B cell (primary cell): ENCODE results near the gene PACSIN2. TPM values are rescaled to one million over a fixed set of nuclear protein-coding genes. Genes with fewer than 3 reads are reported as not detected.
A peak's percentile ranks its signal among the peaks of the same experiment; 100 is the strongest.

Experiments
- ATAC-seq: fragments of 200-7000 bp; cut with Tn5 transposase; one replicate; pipeline ENCODE4 v1.10.0; 2021; ENCODE audit warnings: low read depth, mild to moderate bottlenecking, moderate number of reproducible peaks, moderate library complexity
- CTCF ChIA-PET: fragments of 350-600 bp; sonication (Branson Sonifier 250); formaldehyde crosslinking; loops from one replicate; lab custom pipeline; 2021; ENCODE audit warnings: antibody characterized with exemption, inconsistent platforms; lab: Charles Lee
- POLR2A ChIA-PET: fragments of 350-600 bp; sonication (Branson Sonifier 250); formaldehyde crosslinking; loops from one replicate; lab custom pipeline; 2021; ENCODE audit warnings: antibody characterized with exemption; lab: Charles Lee
- DNase-seq: peaks from one replicate; pipeline ENCODE4 v3.0.0; 2013
- H2AFZ ChIP-seq: 2 replicates; pipeline ENCODE4 v1.6.1; 2012; ENCODE audit warnings: mild to moderate bottlenecking, low read depth, low read length; ENCODE audit not compliant: insufficient read depth, poor library complexity, severe bottlenecking
- H3K27ac ChIP-seq, 2 donors: 1 replicate in 1 of 2; 2 replicates in 1 of 2; pipeline ENCODE4 v1.5.1; 2012 to 2013; ENCODE audit warnings: low read length in 2 of 2, mild to moderate bottlenecking in 2 of 2, moderate library complexity in 1 of 2
- H3K27me3 ChIP-seq, 4 experiments: fragments of 200-600 bp in 1 of 4; sonication (generic) in 1 of 4; replicated peaks in 1 of 4; 1 replicate in 2 of 4; 2 replicates in 2 of 4; pipeline versions ENCODE4 v1.6.1 to v1.7.0; 2013 to 2016; ENCODE audit warnings: low read length in 3 of 4, mild to moderate bottlenecking in 2 of 4, mixed read lengths in 1 of 4, moderate library complexity in 1 of 4; ENCODE audit not compliant: insufficient read depth in 4 of 4, control insufficient read depth in 3 of 4; ENCODE audit errors: control extremely low read depth in 1 of 4
- H3K36me3 ChIP-seq, 2 experiments: replicated peaks in 1 of 2; 1 replicate in 1 of 2; 2 replicates in 1 of 2; pipeline versions ENCODE4 v1.6.1 to v1.7.1; 2013; ENCODE audit warnings: low read length in 1 of 2; ENCODE audit not compliant: insufficient read depth in 2 of 2, control insufficient read depth in 1 of 2; ENCODE audit errors: control extremely low read depth in 1 of 2, extremely low read depth in 1 of 2
- H3K4me1 ChIP-seq, 2 donors: fragments of 200-600 bp in 1 of 2; sonication (generic) in 1 of 2; 1 replicate in 1 of 2; 2 replicates in 1 of 2; pipeline versions ENCODE4 v1.5.1 to v1.6.1; 2013 to 2017; ENCODE audit warnings: low read length in 2 of 2; ENCODE audit not compliant: control insufficient read depth in 2 of 2, insufficient read depth in 2 of 2
- H3K4me2 ChIP-seq: replicated peaks from 2 replicates; pipeline ENCODE3; 2012; ENCODE audit warnings: mild to moderate bottlenecking, low read depth, low read length; ENCODE audit not compliant: poor library complexity, severe bottlenecking
- H3K4me3 ChIP-seq, 5 experiments: fragments of 200-600 bp in 1 of 5; sonication (generic) in 1 of 5; 1 replicate in 3 of 5; 2 replicates in 2 of 5; pipeline versions ENCODE4 v1.5.1 to v1.7.0; 2011 to 2016; ENCODE audit warnings: low read length in 4 of 5, mild to moderate bottlenecking in 4 of 5, low read depth in 2 of 5, control low read depth in 1 of 5, moderate library complexity in 1 of 5; ENCODE audit not compliant: insufficient read depth in 1 of 5; ENCODE audit errors: control extremely low read depth in 1 of 5, extremely low read depth in 1 of 5
- H3K79me2 ChIP-seq: fragments of 200-600 bp; sonication (generic); one replicate; pipeline ENCODE4 v1.6.0; 2016; ENCODE audit warnings: low read length; ENCODE audit not compliant: control insufficient read depth, insufficient read depth
- H3K9ac ChIP-seq: fragments of 200-600 bp; sonication (generic); 2 replicates; pipeline ENCODE4 v1.6.1; 2017; ENCODE audit warnings: mild to moderate bottlenecking, low read length, moderate library complexity
- H3K9me3 ChIP-seq, 3 donors: one replicate each; pipeline versions ENCODE4 v1.6.1 to v1.7.1; 2013; ENCODE audit warnings: low read length in 2 of 3; ENCODE audit not compliant: control insufficient read depth in 2 of 3, insufficient read depth in 1 of 3; ENCODE audit errors: control extremely low read depth in 1 of 3
- H4K20me1 ChIP-seq: 2 replicates; pipeline ENCODE4 v1.6.0; 2012; ENCODE audit warnings: mild to moderate bottlenecking, low read length; ENCODE audit not compliant: insufficient read depth, control insufficient read depth, poor library complexity, severe bottlenecking
- H3K27ac Mint-ChIP-seq: one replicate; pipeline ENCODE4 v1.8.0; 2021; ENCODE audit warnings: mixed read lengths
- H3K27me3 Mint-ChIP-seq: one replicate; pipeline ENCODE4 v1.8.0; 2021; ENCODE audit warnings: mixed read lengths
- H3K4me1 Mint-ChIP-seq: one replicate; pipeline ENCODE4 v1.8.0; 2021; ENCODE audit warnings: mixed read lengths
- H3K4me3 Mint-ChIP-seq: one replicate; pipeline ENCODE4 v1.8.0; 2021; ENCODE audit warnings: mixed read lengths
- H3K9me3 Mint-ChIP-seq: one replicate; pipeline ENCODE4 v1.8.0; 2022; ENCODE audit warnings: mixed read lengths; ENCODE audit not compliant: insufficient read depth
- EZH2 ChIP-seq: IDR thresholded peaks from 2 replicates; pipeline ENCODE4 v1.6.1; 2012; ENCODE audit warnings: borderline replicate concordance, low read depth, mild to moderate bottlenecking, moderate library complexity, low read length; ENCODE audit not compliant: insufficient read depth, poor library complexity, severe bottlenecking
- WGBS: methylation state at CpG from one replicate; pipeline ENCODE4 v1.1.5; 2013; ENCODE audit warnings: missing lambda C conversion rate; ENCODE audit not compliant: insufficient coverage; 5-methylcytosine and 5-hydroxymethylcytosine counted together
- intact Hi-C: fragments of 100-400 bp; cut with micrococcal nuclease; formaldehyde crosslinking; loops from one replicate; pipeline ENCODE4 v1.10.0; 2022
- polyA plus RNA-seq: library from polyadenylated mRNA; depleted of rRNA; stranded (reverse); fragments of >200 nt; gene quantifications from 2 replicates; pipeline ENCODE4 v1.2.3, GENCODE V29; 2012
- total RNA-seq, 2 donors: library from RNA; stranded (reverse); fragments of 120-200 nt in 1 of 2; gene quantifications; 1 replicate in 1 of 2; 2 replicates in 1 of 2; pipeline versions ENCODE4 v1.2.3 to v1.2.4, GENCODE V29; 2013 to 2022
- TF ChIP-seq, protein P1 (sequence below): fragments of 200-600 bp; IDR thresholded peaks from one replicate; pipeline ENCODE4 v1.8.0; 2022; ENCODE audit warnings: antibody characterized with exemption, mild to moderate bottlenecking

PACSIN2 gene
- total and polyA plus RNA-seq, 2 donors (not counting 1 experiment from before 2014, with no cell fraction given): 26.9 to 59.3 TPM

DNA sequence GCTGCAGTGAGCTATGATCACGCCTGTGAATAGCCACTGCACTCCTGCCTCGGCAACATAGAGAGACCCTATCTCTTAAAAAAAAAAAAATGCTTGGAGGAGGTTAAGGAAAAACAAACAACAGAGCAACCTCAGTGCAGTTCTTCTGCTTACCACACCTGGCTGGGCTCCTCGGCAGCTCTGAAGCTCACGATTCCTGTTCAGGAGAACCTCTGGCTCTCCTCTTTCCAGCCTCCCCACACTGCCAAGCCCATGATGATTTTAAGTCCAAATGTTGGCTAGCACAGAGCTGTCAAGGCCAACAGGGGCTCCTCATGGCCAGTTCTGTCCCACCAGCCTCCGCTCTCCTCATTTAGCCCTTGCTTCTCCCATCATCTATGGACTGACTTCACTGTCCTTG is 88.2 kb downstream of the PACSIN2 start:
- ChIA-PET POLR2A (no interaction called here), CTCF (interaction anchor here (1.7 to 2.2 kb wide), 2 partner anchors 38 to 59 kb away, joined by 5 read pairs; no protein-coding TSS in a partner anchor)
- H3K27ac ChIP-seq: no peak overlapping the region
- Mint-ChIP-seq H3K27ac (peak overlapping the region; percentile 48), H3K4me3 (no peak overlapping the region), H3K4me1 (peaks cover 76% of the 10 kb centered on the region), H3K27me3 (no peaks in the 10 kb centered on the region), H3K9me3 (no peaks in the 10 kb centered on the region)
- no peak overlapping the region for H3K9ac ChIP-seq
- H3K9me3 ChIP-seq: no peaks in the 10 kb centered on the region
- ATAC-seq: no peak
- H3K4me1 ChIP-seq: peaks cover 74 to 92% of the 10 kb centered on the region in 2 donors
- H3K4me3 ChIP-seq: no peak overlapping the region
- no peaks in the 10 kb centered on the region for H3K36me3 ChIP-seq
- no peaks in the 10 kb centered on the region for H4K20me1 ChIP-seq
- DNase-seq: no peak
- H3K79me2 ChIP-seq: peaks cover 92% of the 10 kb centered on the region
- no peak for TF ChIP-seq EZH2
- TF ChIP-seq, protein P1, sequence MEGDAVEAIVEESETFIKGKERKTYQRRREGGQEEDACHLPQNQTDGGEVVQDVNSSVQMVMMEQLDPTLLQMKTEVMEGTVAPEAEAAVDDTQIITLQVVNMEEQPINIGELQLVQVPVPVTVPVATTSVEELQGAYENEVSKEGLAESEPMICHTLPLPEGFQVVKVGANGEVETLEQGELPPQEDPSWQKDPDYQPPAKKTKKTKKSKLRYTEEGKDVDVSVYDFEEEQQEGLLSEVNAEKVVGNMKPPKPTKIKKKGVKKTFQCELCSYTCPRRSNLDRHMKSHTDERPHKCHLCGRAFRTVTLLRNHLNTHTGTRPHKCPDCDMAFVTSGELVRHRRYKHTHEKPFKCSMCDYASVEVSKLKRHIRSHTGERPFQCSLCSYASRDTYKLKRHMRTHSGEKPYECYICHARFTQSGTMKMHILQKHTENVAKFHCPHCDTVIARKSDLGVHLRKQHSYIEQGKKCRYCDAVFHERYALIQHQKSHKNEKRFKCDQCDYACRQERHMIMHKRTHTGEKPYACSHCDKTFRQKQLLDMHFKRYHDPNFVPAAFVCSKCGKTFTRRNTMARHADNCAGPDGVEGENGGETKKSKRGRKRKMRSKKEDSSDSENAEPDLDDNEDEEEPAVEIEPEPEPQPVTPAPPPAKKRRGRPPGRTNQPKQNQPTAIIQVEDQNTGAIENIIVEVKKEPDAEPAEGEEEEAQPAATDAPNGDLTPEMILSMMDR: no peak
- intact Hi-C loops: no loop called here
- H3K4me2 ChIP-seq: no peak overlapping the region
- no peaks in the 10 kb centered on the region for H3K27me3 ChIP-seq
- no peak overlapping the region for H2AFZ ChIP-seq
- 97% methylated on average over 4 of the region's 5 CpGs for WGBS

- ATAC-seq (no peak), DNase-seq (no peak)
- POLR2A ChIA-PET: no interaction called here
- peak overlapping the region; percentile 58 for H2AFZ ChIP-seq
- H3K27me3 ChIP-seq: no peaks in the 10 kb centered on the region
- no peaks in the 10 kb centered on the region for H4K20me1 ChIP-seq
- H3K9me3 ChIP-seq: no peaks in the 10 kb centered on the region
- H3K4me2 ChIP-seq: peak overlapping the region; percentile 54
- intact Hi-C loops: no loop called here
- Mint-ChIP-seq H3K27me3 (no peaks in the 10 kb centered on the region), H3K9me3 (no peaks in the 10 kb centered on the region), H3K4me1 (peaks cover 73% of the 10 kb centered on the region), H3K4me3 (peak overlapping the region; percentile 48), H3K27ac (peak overlapping the region; percentile 81)
- WGBS: 50% methylated on average over 3 of the region's 4 CpGs
- peaks cover 95% of the 10 kb centered on the region for H3K79me2 ChIP-seq
- H3K4me3 ChIP-seq: no peak overlapping the region
- CTCF ChIA-PET: interaction anchor here (1.7 to 2.2 kb wide), 2 partner anchors 39 to 59 kb away, joined by 5 read pairs; no protein-coding TSS in a partner anchor
- no peaks in the 10 kb centered on the region for H3K36me3 ChIP-seq
- TF ChIP-seq, protein P1: no peak
- no peak for TF ChIP-seq EZH2
- H3K9ac ChIP-seq: peak overlapping the region; percentile 6
- peak overlapping the region; percentile 0 to 61 for H3K27ac ChIP-seq
- H3K4me1 ChIP-seq: peaks cover 67 to 89% of the 10 kb centered on the region in 2 donors
Observed at GRCh38 chr22:42926104-42926503, 88.8 kb downstream of the PACSIN2 start.
